Erythroblast (primary cell): ENCODE data around the gene CSNK1G2.

Experiments used
- DNase-seq, 2 experiments: peaks; one replicate each; lab custom pipeline; 2025; lab: John Stamatoyannopoulos, UW
- GATA1 ChIP-seq: IDR thresholded peaks from 2 replicates; pipeline ENCODE4 v1.6.1; 2011; ENCODE audit warnings: low read depth, mild to moderate bottlenecking, control low read depth, low read length, moderate library complexity
- POLR2A ChIP-seq: IDR thresholded peaks from 2 replicates; pipeline ENCODE4 v1.6.1; 2011; ENCODE audit warnings: mild to moderate bottlenecking, low read length

Gene CSNK1G2

GRCh38 chr19:1974381-1975161, 33.6 kb downstream of the CSNK1G2 start:
- DNase-seq, result no peak
- TF ChIP-seq POLR2A, result no peak
- TF ChIP-seq GATA1, result no peak

GRCh38 chr19:1975162-1975480, 34.1 kb downstream of the CSNK1G2 start:
- DNase-seq, result no peak
- no peak for TF ChIP-seq GATA1

DNA sequence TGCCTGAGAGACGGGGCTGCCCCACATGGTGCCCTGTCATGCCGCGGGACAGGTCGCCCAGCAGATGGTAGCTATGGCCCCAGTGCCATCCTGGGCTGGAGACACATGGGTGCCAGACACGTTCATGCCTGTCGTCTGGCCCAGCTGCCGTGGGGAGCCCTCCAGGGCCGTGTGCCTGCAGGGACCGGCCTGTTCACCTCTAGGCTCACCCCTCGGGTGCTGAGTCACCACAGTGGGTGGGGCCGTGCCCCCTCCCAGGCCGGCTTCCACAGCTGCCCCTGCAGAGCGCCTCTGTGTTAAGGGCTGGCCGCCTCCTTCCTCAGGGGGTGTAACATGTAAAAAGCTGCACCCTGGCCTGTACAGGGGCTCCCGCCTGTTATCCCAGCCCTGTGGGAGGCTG, 36.1 kb downstream of the CSNK1G2 start:
- DNase-seq, result no peak
- TF ChIP-seq GATA1 (no peak), POLR2A (no peak)

DNA sequence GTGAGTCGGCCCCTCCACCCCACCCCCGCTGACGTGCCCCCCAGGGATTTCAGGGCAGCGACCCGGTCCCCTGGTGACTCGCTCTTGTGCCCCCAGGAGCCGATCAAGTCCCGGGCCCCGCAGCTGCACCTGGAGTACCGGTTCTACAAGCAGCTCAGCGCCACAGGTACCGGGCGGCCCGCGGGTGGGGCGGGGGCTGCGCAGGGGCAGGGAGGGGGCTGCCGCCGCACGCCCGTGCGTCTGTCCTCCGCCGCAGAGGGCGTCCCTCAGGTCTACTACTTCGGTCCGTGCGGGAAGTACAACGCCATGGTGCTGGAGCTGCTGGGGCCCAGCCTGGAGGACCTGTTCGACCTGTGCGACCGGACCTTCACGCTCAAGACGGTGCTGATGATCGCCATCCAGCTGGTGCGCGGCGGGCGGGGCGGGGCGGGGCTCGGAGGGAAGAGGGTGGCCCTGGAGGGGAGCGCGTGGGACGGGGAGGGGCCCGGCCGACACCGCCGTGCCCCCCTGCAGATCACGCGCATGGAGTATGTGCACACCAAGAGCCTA, 37.4 kb downstream of the CSNK1G2 start:
- no peak for TF ChIP-seq POLR2A
- TF ChIP-seq GATA1, result no peak
- DNase-seq, result no peak

DNA sequence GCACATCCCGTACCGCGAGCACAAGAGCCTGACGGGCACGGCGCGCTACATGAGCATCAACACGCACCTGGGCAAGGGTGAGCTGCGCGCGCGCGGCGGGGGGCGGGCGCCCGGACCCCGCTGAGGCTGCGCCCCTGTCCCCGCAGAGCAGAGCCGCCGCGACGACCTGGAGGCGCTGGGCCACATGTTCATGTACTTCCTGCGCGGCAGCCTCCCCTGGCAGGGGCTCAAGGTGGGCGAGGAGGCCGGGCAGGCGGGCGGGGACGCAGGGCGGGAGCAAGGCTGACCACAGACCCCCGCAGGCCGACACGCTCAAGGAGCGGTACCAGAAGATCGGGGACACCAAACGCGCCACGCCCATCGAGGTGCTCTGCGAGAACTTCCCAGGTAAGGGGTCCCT, 38.0 kb downstream of the CSNK1G2 start:
- no peak for DNase-seq
- TF ChIP-seq POLR2A, result no peak

DNA sequence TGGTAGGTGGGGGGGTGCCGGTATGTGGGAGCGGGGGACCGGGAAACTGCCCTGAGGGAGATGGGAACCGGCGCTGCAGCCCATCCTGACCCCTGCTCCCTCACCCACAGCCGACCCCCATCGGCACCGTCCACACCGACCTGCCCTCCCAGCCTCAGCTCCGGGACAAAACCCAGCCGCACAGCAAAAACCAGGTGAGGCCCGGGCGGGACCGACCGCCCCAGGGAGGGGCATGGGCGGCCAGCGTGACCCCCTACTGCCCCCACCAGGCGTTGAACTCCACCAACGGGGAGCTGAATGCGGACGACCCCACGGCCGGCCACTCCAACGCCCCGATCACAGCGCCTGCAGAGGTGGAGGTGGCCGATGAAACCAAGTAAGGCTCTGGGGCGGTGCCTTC, 38.7 kb downstream of the CSNK1G2 start:
- TF ChIP-seq POLR2A (no peak), GATA1 (no peak)
- DNase-seq, result no peak

DNA sequence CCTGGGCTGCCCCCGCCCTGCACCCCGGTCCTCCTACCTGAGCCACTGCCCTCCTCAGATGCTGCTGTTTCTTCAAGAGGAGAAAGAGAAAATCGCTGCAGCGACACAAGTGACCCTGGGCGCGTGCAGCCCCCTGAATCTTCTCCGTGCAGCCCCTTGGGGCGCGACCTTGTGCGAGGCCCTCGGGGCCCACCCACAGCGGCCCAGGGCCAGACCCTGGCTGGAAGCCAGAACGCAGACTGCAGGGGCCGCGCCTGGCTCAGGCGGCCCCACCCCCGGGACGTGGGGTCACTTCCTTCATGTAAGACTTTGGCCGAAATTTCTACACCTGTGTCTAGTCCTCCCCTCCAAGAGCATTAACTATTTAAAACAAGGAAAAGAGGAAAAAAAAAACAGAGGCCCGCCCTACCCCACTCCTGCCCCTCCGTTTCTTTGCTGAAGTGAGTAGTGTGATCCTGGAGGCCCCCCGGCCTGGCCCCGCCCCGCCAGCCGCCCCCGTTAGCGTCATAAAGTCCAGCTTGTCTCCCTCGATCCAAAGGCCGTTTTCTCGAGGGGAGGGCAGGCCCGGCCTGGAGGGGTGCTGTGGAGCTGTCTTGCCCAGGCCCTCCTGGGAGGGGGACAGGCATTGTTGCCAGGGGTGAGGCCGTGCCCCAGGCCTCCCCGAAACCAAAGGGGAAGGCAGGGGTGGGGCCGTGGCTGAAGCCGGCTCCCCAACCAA, 39.3 kb downstream of the CSNK1G2 start:
- TF ChIP-seq POLR2A (no peak), GATA1 (no peak)
- DNase-seq, result no peak

DNA sequence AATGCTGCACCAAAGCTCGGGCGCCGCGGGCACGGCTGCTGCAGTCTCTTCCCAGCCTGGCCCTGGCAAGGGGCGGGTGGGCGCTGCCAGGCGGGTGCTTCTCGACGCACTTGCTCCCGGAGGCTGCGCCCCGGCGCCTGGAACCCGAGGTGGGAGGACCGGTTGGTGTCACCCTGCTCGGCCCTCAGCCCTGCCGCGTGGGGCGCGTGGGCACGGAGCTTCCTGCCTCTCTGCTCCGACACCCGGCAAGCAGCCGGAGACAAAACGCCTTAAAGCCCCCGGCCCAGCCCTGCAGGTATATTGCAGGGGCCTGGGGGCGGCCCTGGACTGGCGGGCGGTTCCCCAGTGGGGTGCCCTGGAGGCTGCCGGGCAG, 39.8 kb downstream of the CSNK1G2 start:
- TF ChIP-seq POLR2A (no peak), GATA1 (no peak)
- no peak for DNase-seq

- no peak for DNase-seq
- TF ChIP-seq POLR2A (no peak), GATA1 (no peak)
Observed at GRCh38 chr19:1981253-1981652, 40.3 kb downstream of the CSNK1G2 start.

DNA sequence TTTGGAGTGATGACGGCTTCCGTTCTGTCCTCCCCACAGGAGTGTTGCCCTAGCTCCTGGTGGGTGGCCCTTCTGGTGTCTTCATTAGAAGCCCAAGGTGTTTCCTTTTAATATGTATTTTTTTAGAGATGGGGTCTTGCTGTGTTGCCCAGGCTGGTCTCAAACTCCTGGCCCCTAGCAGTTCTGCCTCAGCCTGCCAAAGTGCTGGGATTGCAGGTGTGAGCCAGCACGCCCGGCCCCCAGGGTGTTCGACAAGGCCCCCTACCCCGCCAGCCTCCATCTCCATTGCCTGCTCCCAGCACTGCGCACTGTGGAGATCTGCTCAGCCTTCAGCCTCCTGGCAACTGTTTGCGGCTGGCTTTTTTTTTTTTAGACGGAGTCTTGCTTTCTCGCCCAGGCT, 43.4 kb downstream of the CSNK1G2 start:
- TF ChIP-seq GATA1 (no peak), POLR2A (no peak)
- no peak for DNase-seq

DNA sequence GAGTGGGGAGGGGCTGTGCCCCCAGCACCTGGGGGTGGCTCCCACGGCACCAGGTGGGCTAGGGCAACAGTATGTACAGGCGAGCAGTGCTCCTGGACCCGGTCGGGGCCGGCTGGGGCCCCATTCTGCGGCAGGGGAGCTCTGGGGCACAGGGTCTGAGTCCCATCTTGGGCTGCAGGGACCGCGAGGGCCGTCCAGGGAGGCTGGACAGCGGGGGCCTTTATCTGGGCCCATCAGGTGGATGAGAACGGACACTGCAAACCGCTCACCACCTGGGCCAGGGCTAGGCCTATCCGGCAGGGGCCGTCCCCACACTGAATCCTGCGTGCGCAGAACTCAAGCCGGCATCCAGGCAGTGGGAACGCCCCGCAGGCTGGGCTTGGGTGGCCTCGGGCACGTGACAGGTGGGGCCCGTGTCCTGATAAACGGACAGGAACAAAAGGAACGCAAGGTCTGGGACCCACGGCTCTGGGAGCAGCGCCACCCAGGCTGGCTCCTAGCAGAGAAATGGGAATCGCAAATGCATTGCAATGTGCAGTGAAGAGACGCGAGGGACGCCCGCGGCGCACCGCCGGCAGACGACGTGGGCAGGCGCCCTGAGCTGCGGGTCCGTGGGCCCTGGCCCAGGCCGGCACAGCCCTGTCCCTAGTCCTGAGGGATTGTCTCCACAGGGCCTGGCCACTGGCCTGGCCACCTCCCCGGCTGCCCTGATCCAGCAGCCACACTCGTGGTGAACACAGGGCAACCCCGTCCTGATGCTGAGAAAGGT, 44.8 kb downstream of the CSNK1G2 start:
- DNase-seq, result no peak
- TF ChIP-seq GATA1 (no peak), POLR2A (no peak)

- DNase-seq, result no peak
- no peak for TF ChIP-seq GATA1
- no peak for TF ChIP-seq POLR2A
Observed at GRCh38 chr19:1986357-1987162, 45.6 kb downstream of the CSNK1G2 start.
